Activated CD4-positive, alpha-beta T cell treated with anti-CD3 and anti-CD28 coated beads, Interleukin-2, Interleukin-6, amounts not matched to agents 100 ng/mL and 50 ng/mL, durations not matched to agents 16 hours and 8 hours (primary cell): ENCODE measurements around the gene WBP1L.

Source experiments
- DNase-seq: peaks from one replicate; pipeline ENCODE4 v3.0.0-alpha.2; 2020

WBP1L gene

GRCh38 chr10:102781090-102781920, 37.6 kb downstream of the WBP1L start:
- DNase-seq, result no peak

DNA sequence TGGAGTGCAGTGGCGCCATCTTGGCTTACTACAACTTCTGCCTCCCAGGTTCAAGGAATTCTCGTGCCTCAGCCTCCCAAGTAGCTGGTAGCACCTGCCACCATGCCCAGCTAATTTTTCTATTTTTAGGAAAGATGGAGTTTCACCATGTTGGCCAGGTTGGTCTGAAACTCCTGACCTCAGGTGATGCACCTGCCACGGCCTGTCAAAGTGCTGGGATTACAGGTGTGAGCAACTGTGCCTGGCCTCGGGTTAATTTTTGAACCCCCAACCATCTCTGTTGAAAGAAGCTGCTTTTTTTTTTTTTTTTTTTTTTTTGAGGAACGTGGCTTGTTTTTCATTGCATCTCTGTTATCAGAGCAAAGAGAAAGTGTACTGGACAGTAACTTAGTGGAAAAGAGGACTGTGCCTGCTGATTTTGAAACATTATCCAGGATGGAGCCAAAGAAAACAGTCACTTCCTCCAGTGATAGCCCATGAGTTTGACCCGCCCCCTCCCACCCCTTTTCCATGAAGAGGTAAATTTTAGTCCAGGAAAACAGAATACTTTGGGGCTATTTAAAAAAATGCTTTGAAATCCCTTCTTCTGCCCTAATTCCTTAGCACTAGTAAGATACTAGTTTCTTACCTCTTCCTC, 38.3 kb downstream of the WBP1L start:
- no peak for DNase-seq

GRCh38 chr10:102782673-102783551, 39.2 kb downstream of the WBP1L start:
- no peak for DNase-seq

- no peak for DNase-seq
Measured at GRCh38 chr10:102783568-102783967, 39.8 kb downstream of the WBP1L start.

GRCh38 chr10:102785818-102786217, 42.1 kb downstream of the WBP1L start:
- no peak for DNase-seq

DNA sequence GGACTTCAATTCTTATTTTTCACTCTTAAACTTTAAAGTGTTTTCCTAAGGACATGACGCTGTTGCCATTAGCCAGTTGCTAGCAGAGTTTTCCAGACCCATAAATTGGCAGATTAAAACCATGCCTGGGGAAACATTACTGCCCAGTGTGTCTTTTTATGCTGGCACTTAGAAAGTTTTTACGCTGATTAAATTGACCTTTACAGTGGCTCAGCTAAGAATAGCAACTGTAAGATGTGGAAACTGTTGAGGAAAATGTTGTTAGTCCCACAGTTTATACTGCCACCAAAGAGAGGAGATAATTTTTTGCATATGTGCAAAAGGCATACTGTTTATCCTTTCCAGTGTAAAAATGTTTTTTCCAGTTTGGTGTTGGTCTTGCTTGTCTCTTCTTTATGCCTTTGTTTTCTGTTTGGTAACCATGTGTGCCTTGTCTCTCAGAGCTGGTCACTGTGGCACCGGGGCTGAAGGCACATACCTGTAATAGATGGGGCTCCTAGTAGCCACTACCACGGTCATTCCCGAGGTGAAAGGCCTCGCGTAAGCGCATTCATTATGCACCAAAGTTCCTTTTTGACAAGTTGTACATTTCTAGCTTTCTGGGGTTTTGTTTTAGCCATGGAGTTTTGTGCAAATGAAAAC, 48.1 kb downstream of the WBP1L start:
- no peak for DNase-seq

DNA sequence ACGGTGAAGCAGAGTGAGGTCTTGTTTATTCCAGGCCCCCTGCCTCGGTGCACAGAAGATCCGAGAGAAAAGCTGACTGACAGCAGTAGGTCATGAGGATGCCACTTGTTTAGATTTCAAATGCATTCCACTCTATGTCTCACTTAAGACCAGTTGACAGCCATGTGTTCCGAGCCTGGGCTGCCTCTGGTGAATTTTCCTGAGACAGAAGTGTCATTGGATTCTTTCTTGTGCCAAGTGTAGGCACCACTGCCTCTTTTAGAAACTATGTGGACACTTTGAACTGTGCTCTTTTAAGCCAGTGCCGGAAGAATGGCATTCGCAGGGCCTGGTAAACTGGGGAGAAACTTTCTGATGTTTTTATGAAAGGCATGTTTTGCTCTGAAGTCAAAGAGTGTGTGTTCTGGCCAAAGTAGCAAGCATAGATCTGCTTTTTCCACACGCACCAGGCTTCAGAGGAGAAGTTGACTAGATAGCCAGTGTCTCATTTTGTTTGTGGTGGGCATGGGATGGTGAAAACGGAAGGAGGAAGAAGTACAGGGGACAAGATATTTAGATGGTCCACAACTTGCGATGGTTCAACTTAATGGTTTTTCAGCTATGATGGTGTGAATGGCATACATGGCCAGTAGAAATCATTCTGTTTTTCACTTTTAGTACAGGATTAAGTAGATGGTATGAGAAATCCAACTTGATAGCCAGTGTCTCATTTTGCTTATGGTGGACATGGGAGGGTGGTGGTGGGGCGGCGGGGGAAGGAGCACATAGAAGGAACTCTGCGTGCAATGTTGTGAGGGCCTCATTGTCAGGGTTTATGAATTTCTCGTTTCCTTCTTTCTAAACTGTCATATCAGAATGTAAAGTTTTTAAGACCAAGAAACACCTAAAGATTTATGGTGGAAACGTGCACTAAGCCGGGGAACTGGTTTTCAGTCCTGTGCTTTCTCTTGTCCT, 52.0 kb downstream of the WBP1L start:
- DNase-seq, result no peak

GRCh38 chr10:102796407-102797176, 52.8 kb downstream of the WBP1L start:
- peak; percentile 65 for DNase-seq

DNA sequence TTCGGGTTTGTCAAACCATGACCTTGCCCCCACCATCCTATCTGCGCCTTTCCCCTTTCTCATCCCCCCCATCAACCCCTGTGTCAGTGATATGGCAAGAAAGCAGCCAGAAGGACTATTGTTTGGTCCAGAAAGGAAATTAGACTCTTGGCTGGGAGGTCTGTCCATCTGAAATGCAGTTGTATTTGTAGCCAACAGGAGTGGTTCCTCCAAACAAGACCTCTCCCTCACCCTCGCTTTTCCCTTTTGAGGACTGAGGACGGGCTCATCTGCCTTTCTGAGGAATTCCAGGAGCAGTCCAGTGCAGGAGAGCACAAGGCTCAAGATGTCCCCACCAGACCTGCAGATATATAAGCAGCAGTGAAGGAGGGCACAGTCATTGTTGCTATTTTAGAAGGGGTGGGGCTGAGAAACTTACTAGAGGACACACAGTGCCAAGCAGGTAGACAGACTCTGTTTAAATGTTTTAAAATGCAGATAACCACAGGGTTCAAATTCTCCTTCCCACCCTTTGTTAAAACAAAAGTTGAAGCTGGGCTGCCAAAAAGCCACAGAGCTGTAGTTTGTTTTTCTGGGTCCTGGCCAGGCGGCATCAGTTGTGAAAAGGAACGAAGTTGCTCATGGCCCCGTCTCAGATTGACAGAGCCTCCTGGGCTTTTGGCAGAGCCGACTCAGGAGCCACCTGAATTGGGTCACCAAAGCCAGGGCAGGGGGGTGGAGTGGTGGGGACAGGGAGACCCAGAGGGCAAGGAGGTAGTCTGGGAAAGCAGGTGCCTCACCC, 56.1 kb downstream of the WBP1L start:
- no peak for DNase-seq

DNA sequence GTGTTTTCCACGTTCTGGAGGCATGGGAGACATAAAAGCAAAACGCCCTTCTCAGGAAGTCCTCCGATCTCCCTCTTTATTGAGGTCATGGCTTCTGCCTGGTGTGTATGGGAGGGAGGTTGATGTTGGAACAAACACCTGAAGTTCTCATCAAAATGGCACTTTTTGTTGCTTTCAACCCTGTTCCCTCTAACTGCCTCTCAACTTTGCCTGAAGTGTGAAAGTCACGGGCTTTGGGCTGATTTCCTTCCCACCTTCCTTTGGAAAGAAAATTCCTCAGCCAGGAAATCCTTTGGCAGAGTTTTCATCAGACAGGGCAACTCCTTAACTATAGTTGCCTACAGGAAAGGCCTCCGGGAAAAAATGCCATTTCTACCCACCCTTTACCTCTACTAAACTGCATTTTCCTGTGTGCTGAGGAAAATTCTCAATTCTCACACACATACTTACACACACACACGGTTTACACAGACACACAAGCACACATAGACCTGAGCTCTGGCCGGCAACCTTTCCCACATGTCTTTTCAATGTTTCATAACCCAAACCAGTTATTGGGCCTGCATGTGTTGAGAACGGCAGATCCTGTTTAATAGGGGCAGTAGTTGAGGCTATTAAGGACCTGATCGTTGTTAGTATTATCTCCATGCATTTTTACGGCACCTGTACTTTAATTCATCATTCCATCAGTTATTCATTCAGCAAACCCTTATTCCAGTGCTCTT, 57.0 kb downstream of the WBP1L start:
- DNase-seq, result no peak

- no peak for DNase-seq
Measured at GRCh38 chr10:102801496-102801895, 57.7 kb downstream of the WBP1L start.

DNA sequence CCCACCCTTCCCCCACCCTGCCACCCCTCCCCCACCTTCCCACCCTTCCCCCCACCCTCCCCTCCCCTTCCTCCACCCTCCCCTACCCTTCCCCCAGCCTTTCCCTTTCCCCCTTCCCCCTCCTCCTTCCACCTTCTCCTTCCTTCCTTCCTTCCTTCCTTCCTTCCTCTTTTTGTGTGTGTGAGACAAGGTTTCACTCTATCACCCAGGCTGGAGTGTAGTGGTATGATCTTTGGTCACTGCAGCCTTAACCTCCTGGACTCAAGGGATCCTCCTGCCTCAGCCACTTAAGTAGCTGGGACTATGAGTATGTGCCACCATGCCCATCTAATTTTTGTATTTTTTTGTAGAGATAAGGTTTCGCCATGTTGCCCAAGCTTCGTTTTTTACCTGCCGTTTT, 58.2 kb downstream of the WBP1L start:
- DNase-seq, result no peak

- peak; percentile 42 for DNase-seq
Measured at GRCh38 chr10:102802920-102803534, 59.3 kb downstream of the WBP1L start.

DNA sequence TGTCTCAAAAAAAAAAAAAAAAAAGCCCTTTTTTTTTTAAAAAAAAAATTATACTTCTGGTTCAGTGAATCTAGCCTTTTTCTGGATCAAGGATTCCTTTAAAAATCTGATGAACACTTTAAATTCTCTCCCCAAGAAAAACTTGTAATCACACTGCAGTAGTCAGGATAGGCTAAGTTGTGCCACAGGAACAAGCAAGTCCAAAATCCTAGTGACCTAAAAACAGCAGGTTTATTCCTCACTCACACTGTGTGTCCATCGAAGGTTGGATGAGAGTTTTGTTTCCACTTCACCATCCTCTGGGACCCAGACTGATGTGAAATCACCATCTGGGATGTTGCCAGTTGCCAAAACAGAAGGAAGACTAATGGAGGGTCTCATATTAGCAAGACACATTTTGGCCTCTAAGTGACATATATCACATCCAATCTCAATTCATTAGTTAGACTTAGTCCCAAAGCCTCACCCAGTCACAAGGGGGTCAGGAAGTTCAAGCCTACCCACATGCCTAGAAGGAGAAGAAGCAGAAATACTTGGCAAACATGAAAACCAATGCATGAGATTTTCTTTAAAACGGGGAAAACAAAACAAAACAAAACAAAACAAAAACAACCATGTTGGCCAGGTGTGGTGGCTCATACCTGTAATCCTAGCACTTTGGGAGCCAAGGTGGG, 60.8 kb downstream of the WBP1L start:
- DNase-seq, result no peak

DNA sequence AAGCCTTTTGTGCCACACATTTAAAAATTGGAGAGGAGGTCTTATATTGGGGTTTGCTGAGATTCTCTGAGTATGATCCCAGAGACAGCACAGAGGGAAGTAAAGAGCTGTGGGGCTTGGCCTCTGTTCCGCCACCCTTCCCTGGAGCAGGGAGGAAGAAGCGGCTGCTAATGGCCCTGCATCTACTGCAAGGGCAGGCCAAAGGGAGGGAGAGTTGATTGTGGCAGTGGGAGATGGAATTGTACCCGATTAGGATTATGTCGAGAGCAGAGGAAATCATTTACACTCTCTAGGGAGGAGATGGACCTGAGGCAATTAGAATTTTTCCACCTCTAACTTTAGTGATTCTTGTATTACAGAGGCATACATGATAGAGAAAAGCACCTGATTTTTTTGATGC, 64.6 kb downstream of the WBP1L start:
- no peak for DNase-seq

DNA sequence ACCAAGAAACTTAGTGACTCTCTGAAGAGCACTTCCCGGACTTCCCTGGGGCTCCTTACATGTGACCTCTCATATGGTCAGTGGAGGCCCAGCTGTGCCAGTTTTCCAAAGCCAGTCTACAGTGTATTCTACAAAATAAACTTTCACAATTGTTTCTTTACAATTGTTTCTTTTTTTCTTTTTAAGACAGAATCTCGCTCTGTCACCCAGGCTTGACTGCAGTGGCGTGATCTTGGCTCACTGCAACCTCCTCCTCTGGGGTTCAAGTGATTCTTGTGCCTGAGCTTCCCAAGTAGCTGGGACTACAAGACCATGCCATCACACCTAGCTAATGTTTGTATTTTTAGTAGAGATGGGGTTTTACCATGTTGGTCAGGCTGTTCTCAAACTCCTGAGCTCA, 67.6 kb downstream of the WBP1L start:
- no peak for DNase-seq

DNA sequence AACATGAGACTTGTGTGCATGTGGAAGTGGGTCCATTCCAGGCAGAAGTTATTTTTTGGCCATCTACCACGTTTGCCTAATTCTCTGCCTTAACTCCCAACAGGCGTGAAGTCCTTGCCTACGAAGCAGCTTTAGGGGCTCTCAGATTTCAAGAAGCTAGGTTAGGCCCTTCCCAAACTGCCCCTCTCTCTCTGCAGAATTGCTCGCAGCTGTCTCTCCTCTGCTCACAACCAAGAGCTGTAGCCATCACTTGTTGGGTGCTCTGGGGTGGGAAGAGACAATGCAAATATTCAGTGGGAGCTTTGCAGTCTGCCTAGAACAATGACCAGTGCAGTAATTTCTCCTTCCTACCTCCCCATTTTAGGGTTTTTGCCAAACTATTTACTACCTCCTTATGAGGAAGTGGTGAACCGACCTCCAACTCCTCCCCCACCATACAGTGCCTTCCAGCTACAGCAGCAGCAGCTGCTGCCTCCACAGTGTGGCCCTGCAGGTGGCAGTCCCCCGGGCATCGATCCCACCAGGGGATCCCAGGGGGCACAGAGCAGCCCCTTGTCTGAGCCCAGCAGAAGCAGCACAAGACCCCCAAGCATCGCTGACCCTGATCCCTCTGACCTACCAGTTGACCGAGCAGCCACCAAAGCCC, 68.6 kb downstream of the WBP1L start:
- DNase-seq, result no peak

- DNase-seq, result no peak
Measured at GRCh38 chr10:102813017-102813541, 69.3 kb downstream of the WBP1L start.
